Esophagus squamous epithelium (tissue), 4 donors: ENCODE data around the gene EEF1AKMT4.
A peak's percentile ranks its signal among the peaks of the same experiment; 100 is the strongest.

Experiments used
- POLR2A ChIP-seq, 4 donors: fragments of 450-650 bp; IDR thresholded peaks; one replicate each; pipeline ENCODE4 v1.6.1; 2017; ENCODE audit warnings: antibody characterized with exemption in 4 of 4, mild to moderate bottlenecking in 4 of 4, moderate library complexity in 3 of 4
- TF ChIP-seq, protein P1 (sequence below), 6 experiments: fragments of 450-650 bp in 4 of 6; fragments of 200-600 bp in 2 of 6; sonication (generic) in 2 of 6; IDR thresholded peaks; one replicate each; pipeline ENCODE4 v1.5.1; 2016 to 2019; ENCODE audit warnings: antibody characterized with exemption in 6 of 6, mild to moderate bottlenecking in 4 of 6, moderate library complexity in 4 of 6

DNA sequence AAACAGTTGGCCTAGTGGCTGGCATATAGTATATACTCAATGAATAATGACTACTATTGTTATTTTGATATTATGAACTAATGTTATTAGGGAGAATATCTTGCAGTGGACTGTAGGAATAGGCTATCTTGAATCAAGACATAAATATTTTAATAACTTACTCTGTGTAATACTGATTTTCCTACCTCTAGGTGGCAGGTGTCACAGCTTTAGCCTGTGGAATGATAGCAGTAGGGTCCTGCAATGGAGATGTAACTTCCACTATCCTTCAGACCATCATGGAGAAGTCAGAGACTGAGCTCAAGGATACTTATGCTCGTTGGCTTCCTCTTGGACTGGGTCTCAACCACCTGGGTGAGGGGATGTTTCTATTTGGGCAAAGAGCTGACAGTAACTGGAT lies 56.1 kb downstream of the EEF1AKMT4 start:
- TF ChIP-seq, protein P1, sequence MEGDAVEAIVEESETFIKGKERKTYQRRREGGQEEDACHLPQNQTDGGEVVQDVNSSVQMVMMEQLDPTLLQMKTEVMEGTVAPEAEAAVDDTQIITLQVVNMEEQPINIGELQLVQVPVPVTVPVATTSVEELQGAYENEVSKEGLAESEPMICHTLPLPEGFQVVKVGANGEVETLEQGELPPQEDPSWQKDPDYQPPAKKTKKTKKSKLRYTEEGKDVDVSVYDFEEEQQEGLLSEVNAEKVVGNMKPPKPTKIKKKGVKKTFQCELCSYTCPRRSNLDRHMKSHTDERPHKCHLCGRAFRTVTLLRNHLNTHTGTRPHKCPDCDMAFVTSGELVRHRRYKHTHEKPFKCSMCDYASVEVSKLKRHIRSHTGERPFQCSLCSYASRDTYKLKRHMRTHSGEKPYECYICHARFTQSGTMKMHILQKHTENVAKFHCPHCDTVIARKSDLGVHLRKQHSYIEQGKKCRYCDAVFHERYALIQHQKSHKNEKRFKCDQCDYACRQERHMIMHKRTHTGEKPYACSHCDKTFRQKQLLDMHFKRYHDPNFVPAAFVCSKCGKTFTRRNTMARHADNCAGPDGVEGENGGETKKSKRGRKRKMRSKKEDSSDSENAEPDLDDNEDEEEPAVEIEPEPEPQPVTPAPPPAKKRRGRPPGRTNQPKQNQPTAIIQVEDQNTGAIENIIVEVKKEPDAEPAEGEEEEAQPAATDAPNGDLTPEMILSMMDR (IDR thresholded peaks at IDR 0.05), result peak in 3 of 6 experiments; percentile 18 to 44 (median 37)
- TF ChIP-seq POLR2A (IDR thresholded peaks at IDR 0.05), result no peak
